Fibroblast of lung (primary cell): ENCODE measurements around the gene SERPINB4. TPM values are rescaled to one million over a fixed set of nuclear protein-coding genes. Genes with fewer than 3 reads are reported as not detected.

ENCODE experiments used
- DNase-seq, 2 donors: peaks; one replicate each; pipeline versions ENCODE4 v3.0.0 to v3.0.0-alpha.2; 2010; ENCODE audit warnings: low read depth in 2 of 2
- H2AFZ ChIP-seq: 2 replicates; pipeline ENCODE4 v1.5.1; 2012; ENCODE audit warnings: low read length, control low read depth, inconsistent platforms
- H3K27ac ChIP-seq: 2 replicates; pipeline ENCODE4 v1.5.1; 2011; ENCODE audit warnings: low read length, control low read depth; ENCODE audit not compliant: insufficient read depth
- H3K27me3 ChIP-seq: 2 replicates; pipeline ENCODE4 v1.5.1; 2011; ENCODE audit warnings: mild to moderate bottlenecking, low read length; ENCODE audit not compliant: control insufficient read depth, insufficient read depth
- H3K36me3 ChIP-seq: 2 replicates; pipeline ENCODE4 v1.5.1; 2011; ENCODE audit warnings: low read length; ENCODE audit not compliant: control insufficient read depth, insufficient read depth
- H3K4me1 ChIP-seq: 2 replicates; pipeline ENCODE4 v1.5.1; 2011; ENCODE audit warnings: low read length; ENCODE audit not compliant: control insufficient read depth, insufficient read depth; ENCODE audit errors: extremely low read depth
- H3K4me2 ChIP-seq: 2 replicates; pipeline ENCODE4 v1.5.1; 2011; ENCODE audit warnings: low read length, control low read depth; ENCODE audit not compliant: insufficient read depth; ENCODE audit errors: extremely low read depth
- H3K4me3 ChIP-seq, 4 experiments: fragments of 200-600 bp in 1 of 4; sonication (generic) in 1 of 4; replicated peaks in 1 of 4; 2 replicates each; pipeline ENCODE4 v1.5.1; 2011 to 2016; ENCODE audit warnings: low read length in 4 of 4, low read depth in 3 of 4, mild to moderate bottlenecking in 3 of 4, control low read depth in 2 of 4, inconsistent platforms in 1 of 4, mixed read lengths in 1 of 4; ENCODE audit not compliant: insufficient read depth in 1 of 4; ENCODE audit errors: control extremely low read depth in 1 of 4
- H3K79me2 ChIP-seq: 2 replicates; pipeline ENCODE4 v1.5.1; 2012; ENCODE audit warnings: mild to moderate bottlenecking, low read length, inconsistent platforms; ENCODE audit not compliant: control insufficient read depth, insufficient read depth
- H3K9ac ChIP-seq: 2 replicates; pipeline ENCODE4 v1.5.1; 2011; ENCODE audit warnings: mild to moderate bottlenecking, low read length, control low read depth; ENCODE audit not compliant: insufficient read depth
- H3K9me3 ChIP-seq: 2 replicates; pipeline ENCODE4 v1.5.1; 2012; ENCODE audit warnings: low read depth, low read length; ENCODE audit not compliant: control insufficient read depth, insufficient read depth
- H4K20me1 ChIP-seq: 2 replicates; pipeline ENCODE4 v1.5.1; 2011; ENCODE audit warnings: low read length; ENCODE audit not compliant: control insufficient read depth, insufficient read depth; ENCODE audit errors: extremely low read depth
- EZH2 ChIP-seq: IDR thresholded peaks from 2 replicates; pipeline ENCODE4 v1.5.1; 2012; ENCODE audit warnings: low read length, control low read depth, mild to moderate bottlenecking; ENCODE audit errors: missing control alignments
- polyA plus RNA-seq, 2 donors: library from polyadenylated mRNA; depleted of rRNA in 1 of 2; stranded (reverse) in 1 of 2; unstranded in 1 of 2; fragments of >200 nt; gene quantifications; 2 replicates each; pipeline ENCODE4 v1.2.1, GENCODE V29; 2011 to 2012; ENCODE audit warnings: missing spikeins in 1 of 2
- total RNA-seq: library from RNA; depleted of rRNA; stranded (reverse); fragments of >200 nt; gene quantifications from 2 replicates; pipeline ENCODE4 v1.2.1, GENCODE V29; 2014
- TF ChIP-seq, protein P1 (sequence below), 2 donors: IDR thresholded peaks in 1 of 2; conservative IDR thresholded peaks in 1 of 2; 1 replicate in 1 of 2; 2 replicates in 1 of 2; pipeline ENCODE4 v1.5.1; 2011 to 2012; ENCODE audit warnings: low read length in 2 of 2, control low read depth in 1 of 2, inconsistent platforms in 1 of 2, low read depth in 1 of 2, mild to moderate bottlenecking in 1 of 2

SERPINB4 gene
- total and polyA plus RNA-seq, 2 donors (not counting 1 experiment from before 2014, with no cell fraction given): not detected

- H3K79me2 ChIP-seq: no peaks in the 10 kb centered on the region
- H3K27me3 ChIP-seq: no peaks in the 10 kb centered on the region
- no peaks in the 10 kb centered on the region for H3K36me3 ChIP-seq
- no peak overlapping the region for H3K4me3 ChIP-seq
- H3K9me3 ChIP-seq: no peaks in the 10 kb centered on the region
- H2AFZ ChIP-seq: no peak overlapping the region
- no peaks in the 10 kb centered on the region for H4K20me1 ChIP-seq
- no peak for DNase-seq
- no peak for TF ChIP-seq EZH2
- TF ChIP-seq, protein P1, sequence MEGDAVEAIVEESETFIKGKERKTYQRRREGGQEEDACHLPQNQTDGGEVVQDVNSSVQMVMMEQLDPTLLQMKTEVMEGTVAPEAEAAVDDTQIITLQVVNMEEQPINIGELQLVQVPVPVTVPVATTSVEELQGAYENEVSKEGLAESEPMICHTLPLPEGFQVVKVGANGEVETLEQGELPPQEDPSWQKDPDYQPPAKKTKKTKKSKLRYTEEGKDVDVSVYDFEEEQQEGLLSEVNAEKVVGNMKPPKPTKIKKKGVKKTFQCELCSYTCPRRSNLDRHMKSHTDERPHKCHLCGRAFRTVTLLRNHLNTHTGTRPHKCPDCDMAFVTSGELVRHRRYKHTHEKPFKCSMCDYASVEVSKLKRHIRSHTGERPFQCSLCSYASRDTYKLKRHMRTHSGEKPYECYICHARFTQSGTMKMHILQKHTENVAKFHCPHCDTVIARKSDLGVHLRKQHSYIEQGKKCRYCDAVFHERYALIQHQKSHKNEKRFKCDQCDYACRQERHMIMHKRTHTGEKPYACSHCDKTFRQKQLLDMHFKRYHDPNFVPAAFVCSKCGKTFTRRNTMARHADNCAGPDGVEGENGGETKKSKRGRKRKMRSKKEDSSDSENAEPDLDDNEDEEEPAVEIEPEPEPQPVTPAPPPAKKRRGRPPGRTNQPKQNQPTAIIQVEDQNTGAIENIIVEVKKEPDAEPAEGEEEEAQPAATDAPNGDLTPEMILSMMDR (conservative IDR thresholded peaks at IDR 0.05 in 1 of 2, IDR thresholded peaks at IDR 0.05 in 1 of 2; ENCODE audit: low read depth in 1 of 2, low read length in 2 of 2): no peak
- H3K9ac ChIP-seq: no peak overlapping the region
- no peak overlapping the region for H3K4me2 ChIP-seq
- H3K27ac ChIP-seq: no peak overlapping the region
- H3K4me1 ChIP-seq: no peaks in the 10 kb centered on the region
These were observed 19.2 kb downstream of the SERPINB4 start for GRCh38 chr18:63624863-63625262.

- no peaks in the 10 kb centered on the region for H3K27me3 ChIP-seq
- no peaks in the 10 kb centered on the region for H4K20me1 ChIP-seq
- TF ChIP-seq, protein P1 (conservative IDR thresholded peaks at IDR 0.05 in 1 of 2, IDR thresholded peaks at IDR 0.05 in 1 of 2; ENCODE audit: low read depth in 1 of 2, low read length in 2 of 2): no peak
- no peak for TF ChIP-seq EZH2
- H2AFZ ChIP-seq: no peak overlapping the region
- H3K4me2 ChIP-seq: no peak overlapping the region
- H3K4me3 ChIP-seq: no peak overlapping the region
- no peak overlapping the region for H3K9ac ChIP-seq
- no peak for DNase-seq
- no peaks in the 10 kb centered on the region for H3K79me2 ChIP-seq
- no peak overlapping the region for H3K27ac ChIP-seq
- no peaks in the 10 kb centered on the region for H3K9me3 ChIP-seq
- H3K36me3 ChIP-seq: no peaks in the 10 kb centered on the region
- H3K4me1 ChIP-seq: no peaks in the 10 kb centered on the region
These were observed 24.4 kb downstream of the SERPINB4 start for GRCh38 chr18:63619661-63620060.

DNA sequence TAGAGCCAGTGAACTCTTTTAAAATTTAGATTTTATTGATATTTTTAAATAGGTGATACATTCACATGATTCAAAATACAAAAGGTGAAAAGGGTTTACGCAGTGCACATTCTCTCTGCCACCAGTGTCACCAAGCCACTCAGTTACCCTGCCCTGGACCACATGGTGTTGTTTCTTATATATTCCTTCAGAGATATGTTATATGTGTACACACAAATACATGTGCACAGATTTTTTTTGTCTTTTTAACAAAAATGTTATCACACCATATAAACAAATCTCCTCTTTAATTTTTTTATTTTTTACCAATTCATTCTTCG lies 26.2 kb downstream of the SERPINB4 start:
- no peak overlapping the region for H3K4me3 ChIP-seq
- no peak for TF ChIP-seq EZH2
- TF ChIP-seq, protein P1 (conservative IDR thresholded peaks at IDR 0.05 in 1 of 2, IDR thresholded peaks at IDR 0.05 in 1 of 2; ENCODE audit: low read depth in 1 of 2, low read length in 2 of 2): no peak
- H3K36me3 ChIP-seq: no peaks in the 10 kb centered on the region
- DNase-seq: no peak
- H3K79me2 ChIP-seq: no peaks in the 10 kb centered on the region
- H2AFZ ChIP-seq: no peak overlapping the region
- no peaks in the 10 kb centered on the region for H4K20me1 ChIP-seq
- no peak overlapping the region for H3K27ac ChIP-seq
- H3K4me1 ChIP-seq: no peaks in the 10 kb centered on the region
- H3K27me3 ChIP-seq: no peaks in the 10 kb centered on the region
- no peak overlapping the region for H3K9ac ChIP-seq
- no peak overlapping the region for H3K4me2 ChIP-seq
- no peaks in the 10 kb centered on the region for H3K9me3 ChIP-seq
